Mucosa of descending colon (tissue), 3 donors: ENCODE results near the gene NXPH2. TPM values are rescaled to one million over a fixed set of nuclear protein-coding genes. Genes with fewer than 3 reads are reported as not detected.

ENCODE experiments used
- ATAC-seq: fragments of 200-7000 bp; cut with Tn5 transposase; one replicate; pipeline ENCODE4 v1.9.1; 2020; ENCODE audit warnings: mild to moderate bottlenecking, moderate library complexity
- DNase-seq, 3 donors: peaks; one replicate each; pipeline ENCODE4 v3.0.0-alpha.2; 2020
- H3K36me3 ChIP-seq: fragments of 200-600 bp; one replicate; pipeline ENCODE4 v1.8.0; 2021; ENCODE audit warnings: low read depth, mild to moderate bottlenecking
- H3K4me1 ChIP-seq: fragments of 200-600 bp; one replicate; pipeline ENCODE4 v1.8.0; 2021; ENCODE audit warnings: low read depth, mild to moderate bottlenecking
- H3K4me3 ChIP-seq: fragments of 200-600 bp; one replicate; pipeline ENCODE4 v1.8.0; 2021; ENCODE audit warnings: mild to moderate bottlenecking
- H3K9me3 ChIP-seq: fragments of 200-600 bp; one replicate; pipeline ENCODE4 v1.8.0; 2021; ENCODE audit warnings: mild to moderate bottlenecking
- CTCF ChIP-seq: fragments of 200-600 bp; IDR thresholded peaks from one replicate; pipeline ENCODE4 v1.8.0; 2022; ENCODE audit warnings: antibody characterized with exemption, mild to moderate bottlenecking
- intact Hi-C, 2 donors: fragments of 100-400 bp; cut with DNase I in 1 of 2; cut with micrococcal nuclease in 1 of 2; formaldehyde crosslinking; loops; one replicate each; pipeline versions ENCODE4 v1.11.0 to v1.11.1; 2022; cut with DNase I, micrococcal nuclease
- total RNA-seq, 3 donors: library from RNA; stranded (reverse); fragmentation: NEBNext Ultra II Directional in 2 of 3; extraction: Animal tissue kit (Norgen Biotek cat#: 25700) in 2 of 3; gene quantifications; one replicate each; pipeline versions ENCODE4 v1.2.1 to v1.2.4, GENCODE V29; 2021 to 2023
- donor health status: DM: no; HTN: no; CAD: no; lungs with moderate emphysema.
- donor health status: DM: no; HTN: no; CAD: no.
- donor health status: DM: no; HTN: yes; CAD: no.

Gene NXPH2
- total RNA-seq, 3 donors from 2014 or later = 0.38 TPM; not detected in 2

GRCh38 chr2:138621139-138621538 is 159.1 kb downstream of the NXPH2 start:
- no peaks in the 10 kb centered on the region for H3K9me3 ChIP-seq
- no peaks in the 10 kb centered on the region for H3K36me3 ChIP-seq
- no peak for TF ChIP-seq CTCF
- no peak for DNase-seq
- no peak overlapping the region for H3K4me3 ChIP-seq
- H3K4me1 ChIP-seq = no peaks in the 10 kb centered on the region
- no peak for ATAC-seq
- intact Hi-C loops = no loop called here

- Histone ChIP-seq H3K4me1 (no peaks in the 10 kb centered on the region), H3K9me3 (no peaks in the 10 kb centered on the region), H3K4me3 (no peak overlapping the region), H3K36me3 (no peaks in the 10 kb centered on the region)
- TF ChIP-seq CTCF = no peak
- DNase-seq (no peak), ATAC-seq (no peak)
- intact Hi-C loops = no loop called here
Measured at GRCh38 chr2:138620431-138620830, 159.8 kb downstream of the NXPH2 start.
